ENCODE results near the gene SAMMSON. TPM values are rescaled to one million over a fixed set of nuclear protein-coding genes. Genes with fewer than 3 reads are reported as not detected.

The SAMMSON gene
- polyA plus RNA-seq, 3 donors: not detected

DNA sequence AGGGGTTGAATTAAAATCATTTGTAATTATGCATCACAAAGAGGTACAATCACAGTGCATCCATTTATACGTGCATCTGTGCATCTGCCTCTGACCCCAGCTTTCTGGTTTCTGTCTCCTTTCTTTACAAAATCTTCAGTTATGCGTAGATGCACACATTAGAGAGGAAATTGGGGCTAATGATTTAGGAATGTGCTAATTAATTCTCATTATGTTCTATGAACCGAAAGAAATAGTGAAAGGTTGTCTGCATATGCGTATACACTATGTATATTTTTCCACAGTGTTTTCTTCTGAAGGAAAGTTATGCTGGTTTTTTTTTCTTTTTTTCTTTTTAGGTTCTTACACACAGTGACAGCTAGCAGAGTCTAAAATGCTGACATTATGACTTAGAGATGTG, 71.6 kb downstream of the SAMMSON start:
- 69 to 75% (median 74%) methylated on average over 4 of the region's 4 CpGs for WGBS, 3 donors

DNA sequence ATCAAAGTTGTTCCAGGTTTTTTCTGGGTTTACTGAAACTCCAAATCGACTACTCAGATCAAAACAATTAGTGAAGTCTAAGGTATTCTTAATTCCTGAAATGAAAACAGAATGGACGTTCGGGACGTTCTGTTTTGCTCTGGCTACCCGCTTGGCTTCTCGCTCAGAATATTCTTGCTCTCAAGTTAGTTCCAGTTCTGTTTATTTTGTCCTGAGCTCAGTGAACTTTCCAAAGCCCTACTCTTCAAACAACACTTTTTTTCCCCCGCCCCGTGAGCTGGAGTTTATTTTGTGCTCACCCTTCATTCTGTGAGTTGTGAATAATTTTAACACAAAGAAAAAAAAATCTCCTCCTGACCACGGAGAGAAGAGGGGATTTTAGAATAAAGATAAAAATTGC, 72.6 kb downstream of the SAMMSON start:
- 14 to 24% (median 18%) methylated on average over 9 of the region's 9 CpGs for WGBS, 3 donors
- no peak overlapping the region for H3K27ac ChIP-seq (ENCODE audit: low read depth, low read length)

More for the DNA sequence above, 71.6 kb downstream of the SAMMSON start:
- no peak overlapping the region for H3K27ac ChIP-seq (ENCODE audit: low read depth, low read length)

DNA sequence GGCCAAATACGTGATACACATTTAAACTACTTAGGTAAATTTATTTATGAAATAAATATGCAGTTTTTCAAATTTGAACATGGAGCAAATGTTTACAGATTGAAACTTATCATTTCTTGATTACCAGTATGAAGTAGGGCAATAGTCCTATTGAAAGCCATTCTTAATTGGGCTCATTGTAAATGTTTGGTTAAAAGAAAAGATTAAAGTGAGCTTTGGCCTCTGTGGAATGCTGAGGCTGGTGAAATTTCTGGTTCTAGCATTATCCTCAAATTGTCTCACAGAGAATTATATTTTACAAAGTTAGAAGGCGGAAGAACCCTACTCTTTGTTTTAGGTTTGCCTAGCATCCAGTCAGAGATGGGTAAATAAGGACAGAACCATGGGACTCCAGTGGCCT, 73.2 kb downstream of the SAMMSON start:
- 84 to 93% (median 84%) methylated on average over 2 of the region's 2 CpGs for WGBS, 3 donors
- H3K27ac ChIP-seq (ENCODE audit: low read depth, low read length): no peak overlapping the region

DNA sequence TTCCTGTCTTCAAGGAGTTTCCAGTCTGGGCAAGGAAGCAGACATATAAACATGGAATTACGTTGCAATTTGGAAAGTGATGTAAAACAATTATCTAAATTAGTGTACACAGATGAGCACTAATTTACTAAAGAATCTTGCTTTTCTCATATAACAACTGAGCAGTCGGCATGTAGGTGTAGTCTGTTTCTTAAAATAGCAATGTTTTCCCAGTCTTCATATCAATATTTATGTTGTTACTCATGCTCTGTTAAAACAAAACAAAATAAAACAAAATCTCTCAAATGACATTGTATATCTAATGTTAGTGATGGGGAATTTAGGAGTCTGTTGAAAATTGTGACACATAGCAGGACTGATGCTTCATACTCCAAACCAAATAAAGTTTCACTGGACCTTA, 75.6 kb downstream of the SAMMSON start:
- WGBS, 3 donors: 56 to 76% (median 70%) methylated on average over 2 of the region's 2 CpGs

DNA sequence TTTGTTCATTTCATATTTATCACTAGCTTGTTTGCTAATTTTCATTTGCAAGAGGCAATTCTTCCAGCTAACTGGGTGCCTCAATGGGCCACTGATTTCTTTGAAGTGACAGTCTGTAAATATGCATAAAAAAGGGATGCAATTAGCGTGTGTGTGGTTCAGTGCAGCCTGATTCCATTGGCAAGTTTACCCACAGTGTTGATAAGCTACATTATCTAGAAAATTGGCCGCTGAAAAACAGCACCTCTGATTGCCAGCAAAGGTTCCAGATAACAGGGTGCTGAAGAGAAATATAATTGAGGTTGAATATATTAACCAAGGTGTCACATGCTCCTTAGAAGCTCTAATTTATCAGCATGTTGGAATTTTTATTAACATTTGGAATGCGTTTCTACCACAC, 76.9 kb downstream of the SAMMSON start:
- no peak overlapping the region for H3K27ac ChIP-seq (ENCODE audit: low read depth, low read length)
- WGBS, 3 donors: 21 to 69% (median 64%) methylated on average over 3 of the region's 3 CpGs

More for the DNA sequence above, 75.6 kb downstream of the SAMMSON start:
- no peak overlapping the region for H3K27ac ChIP-seq (ENCODE audit: low read depth, low read length)

DNA sequence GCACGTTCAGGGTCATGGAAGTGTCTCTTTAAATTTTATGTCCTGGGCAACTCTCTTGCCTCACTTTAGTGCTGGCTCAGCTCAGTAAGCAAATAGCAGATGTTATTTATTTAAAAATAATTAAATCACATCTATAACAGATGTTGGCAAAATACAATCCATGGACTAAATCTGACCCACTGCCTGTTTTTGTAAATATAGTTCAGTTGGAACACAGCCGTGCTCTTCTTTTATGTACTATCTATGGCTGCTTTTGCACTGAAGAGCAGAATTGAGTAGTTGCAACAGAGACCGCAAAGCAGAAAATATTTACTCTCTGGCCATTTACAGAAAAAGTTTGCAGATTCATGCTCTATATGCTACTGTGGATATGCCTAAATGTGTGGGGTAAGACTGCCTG, 79.2 kb downstream of the SAMMSON start:
- 61 to 85% (median 82%) methylated on average over 3 of the region's 3 CpGs for WGBS, 3 donors
- no peak overlapping the region for H3K27ac ChIP-seq (ENCODE audit: low read depth, low read length)

DNA sequence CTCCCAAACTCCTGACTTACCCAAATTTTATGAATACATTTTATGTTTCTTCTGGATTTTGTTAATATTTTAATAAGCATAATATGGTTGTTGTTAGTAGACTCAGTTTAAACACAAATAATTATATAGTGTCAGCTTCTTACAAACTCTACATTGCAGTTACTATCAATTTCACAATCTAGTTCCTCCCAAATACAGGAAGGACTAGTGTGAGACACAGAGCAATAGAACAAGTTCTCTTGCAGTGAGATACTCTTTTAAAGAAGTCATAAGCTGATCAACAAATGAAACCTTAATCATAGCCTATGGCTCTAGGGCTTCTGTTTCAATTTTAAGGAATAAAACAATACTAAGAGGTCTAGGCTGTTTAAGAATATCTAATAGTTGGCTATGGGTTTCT, 86.1 kb downstream of the SAMMSON start:
- no peak overlapping the region for H3K27ac ChIP-seq (ENCODE audit: low read depth, low read length)

DNA sequence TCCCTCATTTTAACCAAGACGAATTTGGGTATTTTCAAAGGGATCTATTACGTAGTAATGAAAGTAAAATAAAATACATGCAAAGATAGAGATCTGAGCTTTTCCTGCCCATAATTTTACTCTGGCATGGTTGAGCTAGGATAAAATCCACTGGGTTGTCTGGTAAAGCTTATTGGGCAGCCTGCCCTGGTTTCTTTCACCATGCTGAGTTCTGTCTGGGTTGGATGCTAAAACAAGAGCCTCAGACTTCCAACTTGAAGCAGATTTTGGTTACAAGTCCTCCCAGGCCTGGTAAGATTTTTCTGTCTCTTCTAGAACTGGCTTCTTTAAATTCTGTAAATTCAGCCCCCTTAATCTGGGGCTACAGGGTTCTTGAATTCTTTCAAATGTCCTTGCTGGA, 86.8 kb downstream of the SAMMSON start:
- H3K27ac ChIP-seq (ENCODE audit: low read depth, low read length): no peak overlapping the region
- 66 to 73% (median 69%) methylated on average over 2 of the region's 2 CpGs for WGBS, 3 donors

DNA sequence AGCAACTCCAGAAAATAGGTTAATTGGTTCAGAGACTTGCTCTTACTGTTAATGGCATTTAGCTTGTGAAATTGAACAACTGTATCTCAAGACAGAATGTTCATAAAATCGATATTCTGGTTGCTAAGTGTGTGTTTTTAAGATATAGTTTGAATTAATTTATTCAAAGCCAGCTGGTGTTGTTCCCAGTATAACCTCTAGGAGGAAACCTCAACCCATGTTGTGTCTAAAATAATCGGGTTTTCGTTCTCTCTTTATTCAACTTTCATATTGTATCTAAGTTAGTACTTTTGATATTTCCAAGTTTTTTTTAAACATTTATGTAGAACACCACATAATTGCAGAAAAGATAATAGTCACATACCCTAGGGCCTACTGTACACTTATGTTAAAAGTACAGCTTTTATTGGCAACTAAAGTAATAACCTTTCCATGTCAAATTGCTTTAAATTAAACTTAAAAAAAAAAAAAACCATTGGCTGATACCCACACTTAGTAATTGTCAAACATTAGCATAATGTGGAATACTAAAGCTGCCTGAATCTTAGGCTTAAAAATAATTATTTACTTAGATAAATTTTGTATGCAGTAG, 90.9 kb downstream of the SAMMSON start:
- H3K27ac ChIP-seq (ENCODE audit: low read depth, low read length): no peak overlapping the region
- 10 to 18% (median 16%) methylated on average over 3 of the region's 3 CpGs for WGBS, 3 donors

DNA sequence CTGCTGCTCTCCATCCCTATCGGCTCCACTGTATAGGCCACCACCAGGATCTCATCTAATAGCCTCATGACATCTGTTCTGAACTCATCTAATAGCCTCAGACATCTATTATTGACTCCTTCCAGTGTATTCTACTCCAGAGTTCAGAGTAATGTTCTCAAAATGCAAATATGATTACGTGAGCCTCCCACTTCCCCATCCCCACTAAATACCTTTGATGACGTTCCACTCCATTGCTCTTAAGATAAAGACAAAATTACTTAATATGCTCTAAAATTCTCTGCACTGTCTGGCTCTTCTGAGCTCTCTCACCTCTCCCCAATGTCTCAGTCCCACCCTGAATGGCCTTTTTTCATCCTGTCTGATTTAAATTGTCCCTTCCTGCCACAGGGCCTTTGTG, 94.7 kb downstream of the SAMMSON start:
- 79 to 86% (median 83%) methylated on average over 3 of the region's 3 CpGs for WGBS, 3 donors
- no peak overlapping the region for H3K27ac ChIP-seq (ENCODE audit: low read depth, low read length)

DNA sequence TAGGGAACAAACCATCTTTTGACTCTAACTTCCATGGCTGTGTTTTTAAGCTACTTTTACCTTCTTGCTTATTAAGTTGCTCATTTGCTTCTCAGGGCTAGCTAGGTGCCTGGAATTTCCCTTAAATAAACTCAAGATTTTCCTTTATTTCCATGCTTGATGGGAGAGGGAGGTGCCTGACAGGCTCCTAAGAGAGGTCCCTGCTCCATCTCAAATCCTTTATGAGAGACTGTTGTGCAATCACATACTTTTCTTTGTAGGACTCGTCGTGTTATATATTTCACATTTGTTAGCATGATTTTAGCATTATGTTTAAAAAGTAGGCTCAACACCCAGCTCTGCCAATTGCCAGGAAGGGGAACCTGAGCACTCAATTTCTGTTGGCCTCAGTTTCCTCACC, 95.7 kb downstream of the SAMMSON start:
- no peak overlapping the region for H3K27ac ChIP-seq (ENCODE audit: low read depth, low read length)
- WGBS, 3 donors: 59 to 85% (median 61%) methylated on average over 2 of the region's 2 CpGs

DNA sequence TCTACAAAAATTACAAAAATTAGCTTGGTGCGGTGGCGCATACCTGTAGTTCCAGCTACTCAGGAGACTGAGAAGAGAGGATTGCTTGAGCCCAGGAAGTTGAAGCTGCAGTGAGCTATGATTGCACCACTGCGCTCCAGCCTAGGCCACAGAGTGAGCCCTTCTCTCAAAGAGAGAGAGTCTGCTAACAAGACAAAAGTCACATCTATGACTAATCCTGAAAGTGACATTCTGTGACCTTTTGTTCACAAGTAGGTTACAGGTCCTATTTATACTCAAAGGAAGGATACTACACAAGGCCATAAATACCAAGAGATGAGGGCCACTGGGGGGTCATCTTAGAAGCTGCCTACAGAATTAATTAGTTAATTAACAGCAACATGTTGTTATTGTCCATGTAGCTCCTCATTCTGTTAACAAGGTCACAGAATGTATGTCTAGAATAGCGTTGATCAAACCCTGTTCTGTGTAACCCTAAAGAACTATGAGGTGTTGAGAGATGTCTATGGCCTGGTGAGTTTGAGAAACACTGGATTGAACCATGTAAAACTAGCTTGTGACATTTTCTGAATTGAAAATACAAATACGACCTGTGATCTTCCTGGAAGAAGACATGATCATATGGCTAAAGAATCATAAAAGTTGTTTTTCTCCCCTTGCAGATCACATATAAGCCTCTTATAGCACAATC, 97.0 kb downstream of the SAMMSON start:
- 91 to 94% (median 94%) methylated on average over 5 of the region's 5 CpGs for WGBS, 3 donors
- no peak overlapping the region for H3K27ac ChIP-seq (ENCODE audit: low read depth, low read length)

DNA sequence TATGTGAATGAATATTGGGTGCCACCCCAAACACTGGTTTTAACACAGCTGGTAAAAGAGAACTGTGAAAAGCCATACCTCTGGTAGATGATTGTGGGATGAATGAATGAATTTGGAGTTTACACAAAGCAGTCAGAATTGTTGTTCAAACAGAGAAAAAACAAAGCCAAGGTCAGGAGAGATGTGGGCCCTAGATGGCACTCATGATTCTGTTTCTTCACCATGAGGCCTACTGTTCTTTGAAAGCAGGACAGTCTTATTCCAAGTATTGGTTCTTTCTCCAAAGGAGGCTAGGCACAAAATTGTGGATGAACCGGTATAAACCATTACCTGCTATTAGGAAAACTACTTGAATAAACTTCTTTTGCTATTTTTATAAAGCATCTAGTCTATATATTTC, 97.6 kb downstream of the SAMMSON start:
- H3K27ac ChIP-seq (ENCODE audit: low read depth, low read length): no peak overlapping the region
- 95 to 100% (median 100%) methylated on average over 1 of the region's 1 CpG for WGBS, 3 donors

DNA sequence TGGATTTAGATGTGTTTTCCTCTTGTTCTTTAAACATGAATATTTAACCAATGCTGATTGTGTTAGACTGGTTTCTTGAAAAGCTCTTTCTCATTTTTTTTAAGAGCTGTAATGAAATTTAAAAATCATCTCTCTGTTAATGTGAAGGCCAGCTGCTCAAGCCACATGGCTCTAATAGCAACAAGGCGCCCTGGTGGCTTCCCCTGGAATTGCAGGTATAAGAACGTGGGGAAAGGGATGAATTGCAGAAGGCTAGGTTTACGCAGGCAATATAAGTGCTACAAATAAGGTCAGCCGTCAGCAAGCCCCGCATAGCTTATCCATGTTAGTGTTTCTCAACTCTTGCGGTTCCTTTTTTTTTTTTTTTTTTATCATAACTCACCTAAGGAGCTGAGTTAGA, 108.5 kb downstream of the SAMMSON start:
- 50 to 60% (median 58%) methylated on average over 6 of the region's 6 CpGs for WGBS, 3 donors
- no peak overlapping the region for H3K27ac ChIP-seq (ENCODE audit: low read depth, low read length)

DNA sequence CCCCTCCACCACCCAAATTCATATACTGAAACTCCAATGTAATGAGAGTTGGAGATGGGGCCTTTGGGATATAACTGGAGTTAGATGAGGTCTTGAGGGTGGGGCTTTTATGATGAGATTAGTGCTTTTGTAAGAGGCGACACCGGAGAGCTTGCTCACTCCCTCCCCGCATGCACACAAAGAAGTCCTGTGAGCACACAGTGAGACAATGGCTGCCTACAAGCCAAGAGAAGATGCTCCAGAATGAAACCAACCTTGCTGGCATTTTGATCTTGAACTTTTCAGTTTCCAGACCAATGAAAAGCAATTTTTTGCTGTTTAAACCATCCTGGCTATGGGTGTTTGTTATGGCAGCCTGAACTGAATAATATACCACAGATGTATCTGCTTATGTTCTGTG, 109.0 kb downstream of the SAMMSON start:
- WGBS, 3 donors: 78 to 89% (median 88%) methylated on average over 3 of the region's 3 CpGs
- no peak overlapping the region for H3K27ac ChIP-seq (ENCODE audit: low read depth, low read length)

DNA sequence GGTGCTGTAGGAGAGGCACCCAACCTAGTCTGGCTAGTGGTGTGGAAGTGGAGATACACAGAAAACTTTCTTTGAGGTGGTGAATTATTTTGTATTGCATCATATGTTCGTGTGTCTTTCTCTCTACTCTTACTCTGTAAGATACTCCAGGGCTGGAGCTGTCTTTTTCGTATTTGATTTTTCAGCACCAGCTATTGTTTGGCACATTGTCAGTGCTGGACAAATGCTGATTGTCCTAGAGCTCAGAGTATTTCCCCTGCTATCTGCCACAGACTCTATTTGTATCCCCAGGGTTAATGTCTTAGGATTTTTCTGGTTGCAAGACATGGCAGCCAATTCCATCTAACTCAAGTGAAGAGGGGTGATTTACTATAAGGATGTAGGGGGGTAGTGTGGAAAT, 110.5 kb downstream of the SAMMSON start:
- 56 to 72% (median 66%) methylated on average over 2 of the region's 2 CpGs for WGBS, 3 donors

DNA sequence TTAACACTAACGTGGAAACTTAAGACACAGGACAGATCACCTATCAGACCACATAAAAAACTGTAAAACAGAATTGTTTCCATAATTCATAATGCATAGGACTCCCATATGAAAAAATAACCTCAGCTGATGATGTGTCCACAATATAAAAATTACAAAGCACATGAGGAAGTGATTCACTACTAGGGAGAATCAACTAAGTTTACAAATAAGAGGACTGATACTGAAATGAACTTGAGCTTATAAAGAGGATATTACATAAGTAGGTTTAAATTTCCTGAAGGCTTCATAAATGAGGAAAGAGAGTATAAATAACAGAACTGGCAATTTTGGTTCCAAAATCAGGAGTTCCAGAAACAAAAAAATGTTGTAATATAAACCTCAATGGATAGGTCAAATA, 111.9 kb downstream of the SAMMSON start:
- WGBS, 3 donors: 68 to 76% (median 76%) methylated on average over 1 of the region's 1 CpG

More for the DNA sequence above, 110.5 kb downstream of the SAMMSON start:
- H3K27ac ChIP-seq (ENCODE audit: low read depth, low read length): no peak overlapping the region

DNA sequence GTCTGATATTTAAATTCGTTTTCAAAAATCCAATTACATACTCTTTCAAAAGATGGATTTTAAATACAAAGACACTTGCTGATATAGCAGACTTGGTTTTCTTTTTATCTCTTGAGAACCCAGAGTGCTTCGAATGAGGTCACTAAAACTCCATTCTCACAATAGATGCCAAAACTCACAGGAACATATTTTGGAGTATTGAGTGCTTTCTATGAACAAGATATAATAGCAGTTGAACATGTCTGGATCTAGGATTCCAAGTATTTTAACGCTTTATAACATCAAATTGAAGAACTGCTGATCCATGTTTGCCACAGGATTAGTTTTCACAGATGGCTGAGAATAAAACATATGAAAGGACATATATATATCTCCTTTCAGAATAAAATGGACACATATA, 113.2 kb downstream of the SAMMSON start:
- WGBS, 3 donors: 62 to 73% (median 64%) methylated on average over 3 of the region's 3 CpGs
- H3K27ac ChIP-seq (ENCODE audit: low read depth, low read length): no peak overlapping the region

More for the DNA sequence above, 111.9 kb downstream of the SAMMSON start:
- H3K27ac ChIP-seq (ENCODE audit: low read depth, low read length): no peak overlapping the region

DNA sequence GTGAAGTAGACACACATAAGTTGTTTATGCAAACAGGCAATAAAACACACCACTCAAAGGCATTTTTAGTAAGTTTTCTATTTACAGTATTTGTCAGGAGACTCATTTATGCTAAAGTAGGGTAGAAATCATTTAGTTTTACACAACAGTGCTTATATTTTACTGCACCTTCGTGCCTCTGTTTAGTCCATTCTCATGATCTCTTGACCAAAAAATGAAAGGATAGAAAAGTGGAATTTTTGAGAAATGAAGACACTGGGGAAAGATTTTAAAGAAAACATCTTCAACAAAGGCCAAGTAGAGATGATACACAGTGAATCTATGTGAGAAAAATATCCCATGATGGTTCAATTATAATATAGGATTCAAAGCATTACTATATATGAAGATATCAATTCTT, 114.9 kb downstream of the SAMMSON start:
- WGBS, 3 donors: 50 to 80% (median 54%) methylated on average over 1 of the region's 1 CpG
- no peak overlapping the region for H3K27ac ChIP-seq (ENCODE audit: low read depth, low read length)

DNA sequence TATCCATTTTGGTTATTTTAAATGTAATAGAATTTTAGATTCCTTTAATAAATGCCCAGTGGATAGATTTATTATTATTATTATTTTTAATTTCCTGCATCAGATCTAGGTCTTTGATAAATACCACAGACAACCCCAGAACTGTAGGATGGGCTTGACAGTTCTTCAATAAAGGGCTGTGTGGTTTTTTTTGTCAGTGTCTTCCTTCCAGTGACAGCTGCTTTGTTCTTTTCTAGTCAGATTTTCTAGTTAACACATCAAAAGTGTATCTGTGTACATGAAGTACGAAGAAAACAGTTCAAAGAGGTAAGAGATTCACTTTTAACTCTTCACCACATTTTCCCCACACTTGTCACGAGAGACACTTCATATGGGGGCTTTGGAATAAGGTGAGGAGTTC, 120.3 kb downstream of the SAMMSON start:
- H3K27ac ChIP-seq (ENCODE audit: low read depth, low read length): no peak overlapping the region
- 61 to 79% (median 72%) methylated on average over 2 of the region's 2 CpGs for WGBS, 3 donors
